HepG2 (cell line): Measurements from ENCODE around the gene CTNNA3. TPM values are rescaled to one million over a fixed set of nuclear protein-coding genes. Genes with fewer than 3 reads are reported as not detected.
A peak's percentile ranks its signal among the peaks of the same experiment; 100 is the strongest.

ENCODE experiments used
- E2F2 ChIP-seq: sonication (generic); formaldehyde crosslinking; IDR thresholded peaks from 2 replicates; pipeline ENCODE4 v1.4.0; 2020; ENCODE audit warnings: missing genetic modification reagents, borderline replicate concordance
- ELF3 ChIP-seq: IDR thresholded peaks from 2 replicates; pipeline ENCODE4 v1.6.1; 2016; ENCODE audit warnings: missing genetic modification reagents, missing compliant biosample characterization
- HHEX ChIP-seq: IDR thresholded peaks from 2 replicates; pipeline ENCODE4 v1.6.1; 2016; ENCODE audit warnings: control low read depth
- HOMEZ ChIP-seq: IDR thresholded peaks from 2 replicates; pipeline ENCODE4 v1.6.1; 2016; ENCODE audit warnings: low read depth
- MEF2D ChIP-seq: sonication (generic); formaldehyde crosslinking; IDR thresholded peaks from 2 replicates; pipeline ENCODE4 v1.5.1; 2020; ENCODE audit warnings: mild to moderate bottlenecking, missing genetic modification reagents
- NCOA2 ChIP-seq: sonication (generic); formaldehyde crosslinking; IDR thresholded peaks from 2 replicates; pipeline ENCODE4 v1.8.0; 2022; ENCODE audit warnings: inconsistent platforms
- NFE2 ChIP-seq: sonication (generic); formaldehyde crosslinking; IDR thresholded peaks from 2 replicates; pipeline ENCODE4 v1.4.0; 2020; ENCODE audit warnings: missing genetic modification reagents
- NR2F1 ChIP-seq, 2 experiments: fragments of 450-650 bp in 1 of 2; formaldehyde crosslinking in 1 of 2; IDR thresholded peaks; 2 replicates each; pipeline versions ENCODE4 v1.5.0 to v1.6.1; 2016 to 2020; ENCODE audit warnings: mild to moderate bottlenecking in 1 of 2, missing compliant biosample characterization in 1 of 2, missing genetic modification reagents in 1 of 2, moderate library complexity in 1 of 2
- RERE ChIP-seq: IDR thresholded peaks from 2 replicates; pipeline ENCODE4 v1.6.1; 2016; ENCODE audit warnings: low read depth, missing genetic modification reagents, missing compliant biosample characterization
- SIN3B ChIP-seq: fragments of 150-350 bp; IDR thresholded peaks from 2 replicates; pipeline ENCODE4 v1.6.1; 2014; ENCODE audit warnings: low read length
- SOX6 ChIP-seq, 2 experiments: fragments of 450-650 bp in 1 of 2; sonication (generic) in 1 of 2; formaldehyde crosslinking in 1 of 2; IDR thresholded peaks; 2 replicates each; pipeline versions ENCODE4 v1.4.0 to v1.6.1; 2017 to 2020; ENCODE audit warnings: antibody characterized with exemption in 1 of 2, mild to moderate bottlenecking in 1 of 2, missing genetic modification reagents in 1 of 2
- TCF7L2 ChIP-seq: IDR thresholded peaks from 2 replicates; pipeline ENCODE4 v1.6.1; 2011; ENCODE audit warnings: mild to moderate bottlenecking, low read depth, low read length, moderate library complexity
- TMF1 ChIP-seq: sonication (generic); formaldehyde crosslinking; IDR thresholded peaks from 2 replicates; pipeline ENCODE4 v1.8.1; 2022; ENCODE audit warnings: low read depth, missing genetic modification reagents
- ZIK1 ChIP-seq: sonication (generic); formaldehyde crosslinking; IDR thresholded peaks from 2 replicates; pipeline ENCODE4 v1.5.0; 2020; ENCODE audit warnings: mild to moderate bottlenecking, low read depth, missing genetic modification reagents, borderline replicate concordance
- ZNF549 ChIP-seq: sonication (generic); formaldehyde crosslinking; IDR thresholded peaks from 2 replicates; pipeline ENCODE4 v1.5.0; 2020; ENCODE audit warnings: missing genetic modification reagents
- ZNF550 ChIP-seq: sonication (generic); formaldehyde crosslinking; IDR thresholded peaks from 2 replicates; pipeline ENCODE4 v1.4.0; 2020; ENCODE audit warnings: mild to moderate bottlenecking, missing genetic modification reagents, borderline replicate concordance
- ZNF564 ChIP-seq: sonication (generic); formaldehyde crosslinking; IDR thresholded peaks from 2 replicates; pipeline ENCODE4 v1.8.1; 2023; ENCODE audit warnings: mild to moderate bottlenecking, missing genetic modification reagents
- ZNF577 ChIP-seq: sonication (generic); formaldehyde crosslinking; IDR thresholded peaks from 2 replicates; pipeline ENCODE4 v1.4.0; 2020; ENCODE audit warnings: mild to moderate bottlenecking, low read depth, missing genetic modification reagents, borderline replicate concordance
- ZNF597 ChIP-seq: sonication (generic); formaldehyde crosslinking; IDR thresholded peaks from 2 replicates; pipeline ENCODE4 v1.5.0; 2020; ENCODE audit warnings: missing genetic modification reagents
- ZNF788 ChIP-seq: sonication (generic); formaldehyde crosslinking; IDR thresholded peaks from 2 replicates; pipeline ENCODE4 v1.5.0; 2020; ENCODE audit warnings: mild to moderate bottlenecking, missing genetic modification reagents, borderline replicate concordance
- ZNF790 ChIP-seq: sonication (generic); formaldehyde crosslinking; IDR thresholded peaks from 2 replicates; pipeline ENCODE4 v1.8.0; 2022; ENCODE audit warnings: missing genetic modification reagents, mild to moderate bottlenecking, borderline replicate concordance
- ZSCAN20 ChIP-seq: sonication (generic); formaldehyde crosslinking; IDR thresholded peaks from 2 replicates; pipeline ENCODE4 v1.4.0; 2020; ENCODE audit warnings: missing genetic modification reagents, mild to moderate bottlenecking, borderline replicate concordance
- polyA plus RNA-seq, 8 experiments: library from polyadenylated mRNA; depleted of rRNA in 3 of 8; stranded (reverse) in 7 of 8; unstranded in 1 of 8; fragments of >200 nt; fragmentation: Illumina TruSeq in 4 of 8; extraction: Trizol in 4 of 8; gene quantifications; 2 replicates each; pipeline versions ENCODE4 v1.2.1 to v1.2.3, GENCODE V29; 2011 to 2016; ENCODE audit warnings: low read depth in 4 of 8, missing spikeins in 1 of 8, mixed read lengths in 1 of 8; ENCODE audit not compliant: insufficient read depth in 1 of 8
- total RNA-seq, 5 experiments: library from RNA; depleted of rRNA; stranded (reverse); fragments of >200 nt; fragmentation: Illumina TruSeq; extraction: Trizol; gene quantifications; 2 replicates each; pipeline ENCODE4 v1.2.3, GENCODE V29; 2016; ENCODE audit warnings: low read depth in 1 of 5

Gene CTNNA3
- total and polyA plus RNA-seq, 2 of the 13 experiments (the other 11 are each of a cell fraction or from before 2014, with no cell fraction given): not detected

- peak; percentile 83; the same call in 1 of the 2 replicates for TF ChIP-seq TCF7L2
- TF ChIP-seq TMF1 (CRISPR knock-in tag): no peak
- no peak for TF ChIP-seq ZNF577
- no peak for TF ChIP-seq ZNF564 (CRISPR knock-in tag)
- TF ChIP-seq NCOA2 (CRISPR knock-in tag): peak; percentile 13; the same call in 1 of the 2 replicates
- TF ChIP-seq RERE (CRISPR knock-in tag): no peak
- no peak for TF ChIP-seq NR2F1 (CRISPR knock-in tag; IDR thresholded peaks at IDR 0.05)
- TF ChIP-seq SIN3B: no peak
- TF ChIP-seq E2F2 (CRISPR knock-in tag): no peak
- TF ChIP-seq ZNF549 (CRISPR knock-in tag): no peak
- no peak for TF ChIP-seq ELF3 (CRISPR knock-in tag)
- no peak for TF ChIP-seq HHEX
- TF ChIP-seq HOMEZ (CRISPR knock-in tag): no peak
- TF ChIP-seq ZSCAN20 (CRISPR knock-in tag): no peak
- no peak for TF ChIP-seq ZIK1 (CRISPR knock-in tag)
- TF ChIP-seq SOX6 (IDR thresholded peaks at IDR 0.05): no peak
- peak; percentile 74 for TF ChIP-seq SOX6 (CRISPR knock-in tag; IDR thresholded peaks at IDR 0.05)
- no peak for TF ChIP-seq ZNF597
- no peak for TF ChIP-seq NFE2 (CRISPR knock-in tag)
- TF ChIP-seq ZNF550: no peak
- no peak for TF ChIP-seq ZNF790 (CRISPR knock-in tag)
- no peak for TF ChIP-seq ZNF788 (CRISPR knock-in tag)
- TF ChIP-seq MEF2D: no peak
Measured at GRCh38 chr10:66283874-66284464, 1412.0 kb downstream of the CTNNA3 start (continued).
